ENCODE results near the gene ABHD16A. TPM values are rescaled to one million over a fixed set of nuclear protein-coding genes. Genes with fewer than 3 reads are reported as not detected.

Gene ABHD16A
- total RNA-seq, 2 donors from 2014 or later, result 38.3 to 39.4 TPM

- intact Hi-C loops (cut with DNase I), result no loop called here
- no peak for DNase-seq (ENCODE audit: low spot score)
These were observed 45.5 kb downstream of the ABHD16A start for GRCh38 chr6:31657406-31658157.

GRCh38 chr6:31655349-31656237 is 47.5 kb downstream of the ABHD16A start, which contains the start of gene APOM:
Gene APOM (plus strand): TSS chr6:31655894. CDS start chr6:31655967, 73 bp downstream.
- DNase-seq (ENCODE audit: low spot score), result no peak
- intact Hi-C loops (cut with DNase I), result no loop called here

- no peak for DNase-seq (ENCODE audit: low spot score)
- intact Hi-C loops (cut with DNase I), result no loop called here
These were observed 48.4 kb downstream of the ABHD16A start for GRCh38 chr6:31654574-31655348.

GRCh38 chr6:31652925-31653724 is 50.0 kb downstream of the ABHD16A start:
- intact Hi-C loops (cut with DNase I), result no loop called here
- peak; percentile 94 for DNase-seq (ENCODE audit: low spot score)

- peak; percentile 92 for DNase-seq (ENCODE audit: low spot score)
- intact Hi-C loops (cut with DNase I), result no loop called here
These were observed 51.4 kb downstream of the ABHD16A start for GRCh38 chr6:31651602-31652191.

GRCh38 chr6:31645325-31645724 is 57.8 kb downstream of the ABHD16A start:
- DNase-seq (ENCODE audit: low spot score), result no peak
- intact Hi-C loops (cut with DNase I), result no loop called here

GRCh38 chr6:31643818-31644454 is 59.2 kb downstream of the ABHD16A start:
- intact Hi-C loops (cut with DNase I), result no loop called here
- DNase-seq (ENCODE audit: low spot score), result no peak

GRCh38 chr6:31642798-31643570 is 60.1 kb downstream of the ABHD16A start:
- intact Hi-C loops (cut with DNase I), result no loop called here
- DNase-seq (ENCODE audit: low spot score), result no peak

- intact Hi-C loops (cut with DNase I), result no loop called here
- DNase-seq (ENCODE audit: low spot score), result no peak
These were observed 61.8 kb downstream of the ABHD16A start for GRCh38 chr6:31641370-31641769.

GRCh38 chr6:31640612-31641011 is 62.5 kb downstream of the ABHD16A start:
- intact Hi-C loops (cut with DNase I), result no loop called here
- DNase-seq (ENCODE audit: low spot score), result peak; percentile 66

- peak; percentile 66 for DNase-seq (ENCODE audit: low spot score)
- intact Hi-C loops (cut with DNase I), result no loop called here
These were observed 63.7 kb downstream of the ABHD16A start for GRCh38 chr6:31639449-31639861.

GRCh38 chr6:31639043-31639442 is 64.1 kb downstream of the ABHD16A start:
- peak; percentile 38 for DNase-seq (ENCODE audit: low spot score)
- intact Hi-C loops (cut with DNase I), result no loop called here

Small RNA genes within 50 kb of the gene (microRNA-seq; reads per million reads assigned to microRNA genes)
- 0.26 to 0.65 reads per million in 2 donors for gene MIR4646 (ENCODE audit: borderline microRNAs expressed in 2 of 2)

Other genes with a start within 250 kb of the ABHD16A start
- 1 to 10 TPM; 2.9 to 4.1 TPM for gene MICB, start 205.2 kb downstream of the ABHD16A start, total RNA-seq
- gene MCCD1, start 174.4 kb downstream of the ABHD16A start, total RNA-seq, result not detected
- 100 to 1,000 TPM; 165 to 180 TPM for gene DDX39B, start 161.3 kb downstream of the ABHD16A start, total RNA-seq
- 1 to 10 TPM in 1 of 2 donors, under 1 TPM in 1; 0.43 to 1.2 TPM for gene ATP6V1G2, start 156.7 kb downstream of the ABHD16A start, total RNA-seq
- 10 to 100 TPM; 12.0 to 13.2 TPM for gene NFKBIL1, start 155.7 kb downstream of the ABHD16A start, total RNA-seq
- gene LTA, start 131.0 kb downstream of the ABHD16A start, total RNA-seq, result not detected
- under 1 TPM; 0.81 to 0.93 TPM for gene TNF, start 127.8 kb downstream of the ABHD16A start, total RNA-seq
- gene LTB, start 120.9 kb downstream of the ABHD16A start, total RNA-seq, result 1 to 10 TPM in 1 of 2 donors, under 1 TPM in 1; 0.90 to 1.6 TPM
- 10 to 100 TPM in 1 of 2 donors, 1 to 10 TPM in 1; 9.2 to 24.8 TPM for gene LST1, start 117.0 kb downstream of the ABHD16A start, total RNA-seq
- not detected for gene NCR3, start 110.3 kb downstream of the ABHD16A start, total RNA-seq
- 10 to 100 TPM; 18.1 to 68.7 TPM for gene AIF1, start 88.1 kb downstream of the ABHD16A start, total RNA-seq
- 100 to 1,000 TPM; 119 to 133 TPM for gene PRRC2A, start 82.6 kb downstream of the ABHD16A start, total RNA-seq
- 100 to 1,000 TPM; 146 to 193 TPM for gene BAG6, start 50.7 kb downstream of the ABHD16A start, total RNA-seq
- 1 to 10 TPM in 1 of 2 donors, under 1 TPM in 1; 0.60 to 1.2 TPM for gene APOM, start 47.4 kb downstream of the ABHD16A start, total RNA-seq
- 10 to 100 TPM; 18.8 to 19.3 TPM for gene C6orf47, start 42.5 kb downstream of the ABHD16A start, total RNA-seq
- gene GPANK1, start 38.3 kb downstream of the ABHD16A start, total RNA-seq, result 10 to 100 TPM in 1 of 2 donors, 1 to 10 TPM in 1; 7.8 to 10.1 TPM
- gene CSNK2B, start 37.2 kb downstream of the ABHD16A start, total RNA-seq, result 10 to 100 TPM; 85.2 to 90.4 TPM
- 1 to 10 TPM; 9.5 to 9.8 TPM for gene LY6G5B, start 33.3 kb downstream of the ABHD16A start, total RNA-seq
- gene LY6G5C, start 22.3 kb downstream of the ABHD16A start, total RNA-seq, result 1 to 10 TPM; 1.7 to 1.9 TPM
- not detected for gene LY6G6F, start 3.5 kb upstream of the ABHD16A start, total RNA-seq
- not detected for gene LY6G6D, start 12.0 kb upstream of the ABHD16A start, total RNA-seq
- gene LY6G6C, start 18.4 kb upstream of the ABHD16A start, total RNA-seq, result not detected
- 1 to 10 TPM in 1 of 2 donors, under 1 TPM in 1; 0.52 to 1.1 TPM for gene MPIG6B, start 20.0 kb upstream of the ABHD16A start, total RNA-seq
- gene DDAH2, start 26.0 kb upstream of the ABHD16A start, total RNA-seq, result 10 to 100 TPM; 88.3 to 97.4 TPM
- gene CLIC1, start 33.2 kb upstream of the ABHD16A start, total RNA-seq, result 100 to 1,000 TPM; 272 to 402 TPM
- gene MSH5, start 36.7 kb upstream of the ABHD16A start, total RNA-seq, result 1 to 10 TPM; 7.7 to 9.8 TPM
- gene SAPCD1, start 59.3 kb upstream of the ABHD16A start, total RNA-seq, result not detected
- under 1 TPM; 0.37 to 0.48 TPM for gene VWA7, start 74.0 kb upstream of the ABHD16A start, total RNA-seq
- gene VARS1, start 92.4 kb upstream of the ABHD16A start, total RNA-seq, result 10 to 100 TPM; 49.0 to 60.8 TPM
- 10 to 100 TPM; 38.7 to 39.7 TPM for gene LSM2, start 103.6 kb upstream of the ABHD16A start, total RNA-seq
- 1 to 10 TPM; 1.4 to 1.7 TPM for gene HSPA1L, start 112.0 kb upstream of the ABHD16A start, total RNA-seq
- 100 to 1,000 TPM; 157 to 187 TPM for gene HSPA1A, start 112.2 kb upstream of the ABHD16A start, total RNA-seq
- gene HSPA1B, start 124.4 kb upstream of the ABHD16A start, total RNA-seq, result 100 to 1,000 TPM in 1 of 2 donors, 10 to 100 TPM in 1; 89.8 to 106 TPM
- 10 to 100 TPM; 22.2 to 29.0 TPM for gene NEU1, start 159.5 kb upstream of the ABHD16A start, total RNA-seq
- gene SLC44A4, start 175.7 kb upstream of the ABHD16A start, total RNA-seq, result under 1 TPM; 0.33 to 0.65 TPM
- 10 to 100 TPM; 24.0 to 26.8 TPM for gene EHMT2, start 194.4 kb upstream of the ABHD16A start, total RNA-seq
- 1 to 10 TPM; 3.6 to 4.2 TPM for gene ZBTB12, start 198.8 kb upstream of the ABHD16A start, total RNA-seq
- gene C2, start 224.4 kb upstream of the ABHD16A start, total RNA-seq, result 10 to 100 TPM; 14.0 to 59.6 TPM
- 10 to 100 TPM; 35.8 to 83.3 TPM for gene CFB, start 242.8 kb upstream of the ABHD16A start, total RNA-seq

All from posterior vena cava (tissue), 2 donors.